K562 (cell line): ENCODE results near the gene KDM2A. TPM values are rescaled to one million over a fixed set of nuclear protein-coding genes. Genes with fewer than 3 reads are reported as not detected.

Experiments used
- ATF6 ChIP-seq: sonication (generic); formaldehyde crosslinking; IDR thresholded peaks from 2 replicates; pipeline ENCODE4 v1.4.0; 2020; ENCODE audit warnings: mild to moderate bottlenecking, missing genetic modification reagents
- CBX1 ChIP-seq: sonication (generic); IDR thresholded peaks from 2 replicates; pipeline ENCODE4 v1.6.1; 2016; ENCODE audit warnings: antibody characterized with exemption, low read depth, mild to moderate bottlenecking
- CSDE1 ChIP-seq, 2 experiments: fragments of 450-650 bp; IDR thresholded peaks; 2 replicates each; pipeline ENCODE4 v1.6.1; 2016; ENCODE audit warnings: mild to moderate bottlenecking in 1 of 2
- CUX1 ChIP-seq: fragments of 200-800 bp; sonication (Bioruptor generic); IDR thresholded peaks from 2 replicates; pipeline ENCODE4 v1.6.1; 2016; ENCODE audit warnings: missing genetic modification characterization, missing compliant biosample characterization
- EP300 ChIP-seq: IDR thresholded peaks from 2 replicates; pipeline ENCODE4 v1.6.1; 2012; ENCODE audit warnings: low read length, improper control_type of control experiment
- FOSL1 ChIP-seq: fragments of 200-800 bp; sonication (Bioruptor generic); conservative IDR thresholded peaks from 2 replicates; pipeline ENCODE4 v1.6.1; 2016; ENCODE audit warnings: missing genetic modification characterization, missing compliant biosample characterization
- HNRNPL ChIP-seq: fragments of 200-400 bp; formaldehyde crosslinking; IDR thresholded peaks from 2 replicates; pipeline ENCODE4 v1.6.1; 2017; ENCODE audit warnings: low read depth, mild to moderate bottlenecking, low read length
- KHSRP ChIP-seq: fragments of 450-650 bp; IDR thresholded peaks from 2 replicates; pipeline ENCODE4 v1.6.1; 2017
- LEF1 ChIP-seq: fragments of 450-650 bp; IDR thresholded peaks from 2 replicates; pipeline ENCODE4 v1.6.1; 2016; ENCODE audit warnings: mild to moderate bottlenecking
- MITF ChIP-seq: IDR thresholded peaks from 2 replicates; pipeline ENCODE4 v1.6.1; 2014; ENCODE audit warnings: antibody characterized with exemption
- NFE2L1 ChIP-seq: fragments of 450-650 bp; IDR thresholded peaks from 2 replicates; pipeline ENCODE4 v1.6.1; 2016; ENCODE audit warnings: missing genetic modification characterization, low read depth, mild to moderate bottlenecking, missing compliant biosample characterization, moderate library complexity, borderline replicate concordance
- NFRKB ChIP-seq: fragments of 450-650 bp; IDR thresholded peaks from 2 replicates; pipeline ENCODE4 v1.6.1; 2016; ENCODE audit warnings: low read depth
- POLR3G ChIP-seq: IDR thresholded peaks from 2 replicates; pipeline ENCODE4 v1.6.1; 2011; ENCODE audit not compliant: insufficient read length, insufficient replicate concordance; ENCODE audit errors: extremely low read depth
- RBM39 ChIP-seq: fragments of 200-400 bp; formaldehyde crosslinking; optimal IDR thresholded peaks from 2 replicates; pipeline ENCODE3; 2018; ENCODE audit warnings: low read depth, low read length
- THRB ChIP-seq: fragments of 450-650 bp; formaldehyde crosslinking; conservative IDR thresholded peaks from 2 replicates; pipeline ENCODE4 v1.4.0; 2022; ENCODE audit warnings: mild to moderate bottlenecking, missing genetic modification characterization
- ZNF583 ChIP-seq: fragments of 250-450 bp; sonication (Bioruptor Pico); IDR thresholded peaks from 2 replicates; pipeline ENCODE4 v1.4.0; 2020
- ZNF644 ChIP-seq: fragments of 200-800 bp; sonication (Bioruptor generic); IDR thresholded peaks from 2 replicates; pipeline ENCODE4 v1.6.1; 2016; ENCODE audit warnings: low read depth, missing genetic modification characterization, missing compliant biosample characterization
- polyA plus RNA-seq, 8 experiments: library from polyadenylated mRNA; depleted of rRNA in 4 of 8; stranded (reverse) in 5 of 8; unstranded in 3 of 8; fragments of >200 nt; fragmentation: Nextera tagmentation in 2 of 8; fragmentation: Illumina TruSeq in 1 of 8; extraction: Ambion mirVana in 2 of 8; extraction: Trizol in 1 of 8; gene quantifications; 2 replicates each; pipeline versions ENCODE4 v1.2.1 to v1.2.3, GENCODE V29; 2011 to 2014; ENCODE audit warnings: inconsistent platforms in 1 of 8, missing spikeins in 1 of 8
- total RNA-seq, 7 experiments: library from RNA; depleted of rRNA in 6 of 7; stranded (reverse); fragments of >200 nt in 6 of 7; fragmentation: Illumina TruSeq in 2 of 7; extraction: Trizol in 2 of 7; gene quantifications; 2 replicates each; pipeline versions ENCODE4 v1.2.1 to v1.2.3, GENCODE V29; 2011 to 2021; ENCODE audit warnings: low replicate concordance in 1 of 7

The KDM2A gene
- total and polyA plus RNA-seq, 9 of the 15 experiments (the other 6 are each of a cell fraction or from before 2014, with no cell fraction given), result 5.0 to 39.3 (median 21.3) TPM

- 0 out of 2 replicates have a peak, but pooled peaks have one; percentile 44 for TF ChIP-seq FOSL1 (tag)
- peak; percentile 48; the same call in 1 of the 2 replicates for TF ChIP-seq NFRKB
- no peak for TF ChIP-seq KHSRP
- no peak for TF ChIP-seq POLR3G
- TF ChIP-seq RBM39, result no peak
- TF ChIP-seq EP300, result peak; percentile 58
- TF ChIP-seq CSDE1 (IDR thresholded peaks at IDR 0.05), result 0 out of 4 replicates have a peak, but pooled peaks of 1 of the 2 experiments have one; percentile 16
- no peak for TF ChIP-seq MITF
- no peak for TF ChIP-seq ZNF644
- no peak; the same call in 1 of the 2 replicates for TF ChIP-seq NFE2L1 (tag)
- TF ChIP-seq CUX1 (CRISPR knock-in tag), result no peak
- TF ChIP-seq LEF1, result peak; percentile 20; the same call in 1 of the 2 replicates
- TF ChIP-seq ATF6 (CRISPR knock-in tag), result no peak
- no peak for TF ChIP-seq CBX1
- no peak for TF ChIP-seq THRB (CRISPR knock-in tag)
- no peak for TF ChIP-seq ZNF583 (CRISPR knock-in tag)
- no peak for TF ChIP-seq HNRNPL
Measured at GRCh38 chr11:67239783-67240575, 120.9 kb downstream of the KDM2A start (continued).
